ENCODE data around the gene ZNF675.
"Not testable (repeated sequence)": the region's sequence is repeated elsewhere in the genome, so short reads cannot be mapped to it uniquely, and the experiment has no call there.

Gene ZNF675

GRCh38 chr19:23686621-23687423 is at the start of gene ZNF675:
ZNF675 (minus strand) TSS chr19:23687212; CDS start chr19:23687033, 179 bp downstream.
- H3K4me3 ChIP-seq, result peak within 1 kb of the TSS; percentile 83
- in situ Hi-C loops (cut with MboI; ENCODE audit: low sequenced_read_pairs), result no loop called here

GRCh38 chr19:23730729-23731465 is 43.9 kb upstream of the ZNF675 start:
- H3K4me1 ChIP-seq; H3K36me3 ChIP-seq (replicated peaks); H3K27me3 ChIP-seq (ENCODE audit: low read depth); H3K4me3 ChIP-seq; DNase-seq (ENCODE audit: low spot score in 2 of 2); in situ Hi-C loops (cut with MboI; ENCODE audit: low sequenced_read_pairs); H3K9me3 ChIP-seq: not testable (repeated sequence)

More at GRCh38 chr19:23686621-23687423, at the start of gene ZNF675:
- Histone ChIP-seq H3K9me3 (0 out of 2 replicates have a peak, but pooled peaks cover 2% of the 10 kb centered on the region), H3K36me3 (replicated peaks) (peaks cover 10% of the 10 kb centered on the region), H3K27me3 (ENCODE audit: low read depth) (no peaks in the 10 kb centered on the region), H3K4me1 (peaks cover 3% of the 10 kb centered on the region)
- peak; percentile 86 to 93 for DNase-seq (ENCODE audit: low spot score in 2 of 2)

GRCh38 chr19:23724161-23724560 is 37.1 kb upstream of the ZNF675 start:
- DNase-seq (ENCODE audit: low spot score in 2 of 2); H3K9me3 ChIP-seq; in situ Hi-C loops (cut with MboI; ENCODE audit: low sequenced_read_pairs); H3K27me3 ChIP-seq (ENCODE audit: low read depth); H3K4me3 ChIP-seq; H3K4me1 ChIP-seq; H3K36me3 ChIP-seq (replicated peaks): not testable (repeated sequence)

GRCh38 chr19:23718802-23719201 is 31.8 kb upstream of the ZNF675 start:
- Histone ChIP-seq H3K4me1 (no peaks in the 10 kb centered on the region), H3K36me3 (replicated peaks) (no peaks in the 10 kb centered on the region), H3K9me3 (no peaks in the 10 kb centered on the region; the same call in 1 of the 2 replicates), H3K4me3 (no peak overlapping the region), H3K27me3 (ENCODE audit: low read depth) (no peaks in the 10 kb centered on the region)
- in situ Hi-C loops (cut with MboI; ENCODE audit: low sequenced_read_pairs), result no loop called here
- DNase-seq (ENCODE audit: low spot score in 2 of 2), result no peak

GRCh38 chr19:23716792-23717191 is 29.8 kb upstream of the ZNF675 start:
- no peaks in the 10 kb centered on the region for H3K9me3 ChIP-seq
- in situ Hi-C loops (cut with MboI; ENCODE audit: low sequenced_read_pairs), result no loop called here
- H3K36me3 ChIP-seq (replicated peaks), result no peaks in the 10 kb centered on the region
- no peak overlapping the region for H3K4me3 ChIP-seq
- DNase-seq (ENCODE audit: low spot score in 2 of 2), result no peak
- H3K4me1 ChIP-seq, result no peaks in the 10 kb centered on the region
- no peaks in the 10 kb centered on the region for H3K27me3 ChIP-seq (ENCODE audit: low read depth)

GRCh38 chr19:23709347-23709746 is 22.3 kb upstream of the ZNF675 start:
- H3K9me3 ChIP-seq, result no peaks in the 10 kb centered on the region
- H3K4me1 ChIP-seq, result no peaks in the 10 kb centered on the region
- no peaks in the 10 kb centered on the region for H3K27me3 ChIP-seq (ENCODE audit: low read depth)
- H3K4me3 ChIP-seq, result no peak overlapping the region
- no peaks in the 10 kb centered on the region for H3K36me3 ChIP-seq (replicated peaks)
- in situ Hi-C loops (cut with MboI; ENCODE audit: low sequenced_read_pairs), result no loop called here
- DNase-seq (ENCODE audit: low spot score in 2 of 2), result no peak

- no peak overlapping the region for H3K4me3 ChIP-seq
- H3K27me3 ChIP-seq (ENCODE audit: low read depth), result no peaks in the 10 kb centered on the region
- no peak for DNase-seq (ENCODE audit: low spot score in 2 of 2)
- H3K9me3 ChIP-seq, result no peaks in the 10 kb centered on the region
- H3K4me1 ChIP-seq, result no peaks in the 10 kb centered on the region
- no peaks in the 10 kb centered on the region for H3K36me3 ChIP-seq (replicated peaks)
- in situ Hi-C loops (cut with MboI; ENCODE audit: low sequenced_read_pairs), result no loop called here
Measured at GRCh38 chr19:23706657-23707056, 19.6 kb upstream of the ZNF675 start.

- peak in 1 of 2 experiments; percentile 18 for DNase-seq (ENCODE audit: low spot score in 2 of 2)
- in situ Hi-C loops (cut with MboI; ENCODE audit: low sequenced_read_pairs), result no loop called here
- H3K4me1 ChIP-seq, result no peaks in the 10 kb centered on the region
- H3K4me3 ChIP-seq, result no peak overlapping the region
- no peaks in the 10 kb centered on the region for H3K27me3 ChIP-seq (ENCODE audit: low read depth)
- H3K36me3 ChIP-seq (replicated peaks), result no peaks in the 10 kb centered on the region
- no peaks in the 10 kb centered on the region for H3K9me3 ChIP-seq
Measured at GRCh38 chr19:23699521-23699860, 12.5 kb upstream of the ZNF675 start.

GRCh38 chr19:23698711-23699520 is 11.9 kb upstream of the ZNF675 start:
- H3K9me3 ChIP-seq, result no peaks in the 10 kb centered on the region
- H3K36me3 ChIP-seq (replicated peaks), result no peaks in the 10 kb centered on the region
- in situ Hi-C loops (cut with MboI; ENCODE audit: low sequenced_read_pairs), result no loop called here
- H3K27me3 ChIP-seq (ENCODE audit: low read depth), result no peaks in the 10 kb centered on the region
- H3K4me3 ChIP-seq, result no peak overlapping the region
- peak in 1 of 2 experiments; percentile 17 for DNase-seq (ENCODE audit: low spot score in 2 of 2)
- no peaks in the 10 kb centered on the region for H3K4me1 ChIP-seq

GRCh38 chr19:23692937-23693336 is 5.9 kb upstream of the ZNF675 start:
- H3K4me1 ChIP-seq; H3K4me3 ChIP-seq; H3K27me3 ChIP-seq (ENCODE audit: low read depth); in situ Hi-C loops (cut with MboI; ENCODE audit: low sequenced_read_pairs); H3K36me3 ChIP-seq (replicated peaks); H3K9me3 ChIP-seq: not testable (repeated sequence)
- DNase-seq (ENCODE audit: low spot score in 2 of 2), result peak in 1 of 2 experiments; percentile 17

- Histone ChIP-seq H3K9me3 (peaks cover 10% of the 10 kb centered on the region), H3K4me3 (no peak overlapping the region), H3K4me1 (no peaks in the 10 kb centered on the region), H3K36me3 (replicated peaks) (peaks cover 3% of the 10 kb centered on the region), H3K27me3 (ENCODE audit: low read depth) (no peaks in the 10 kb centered on the region)
- in situ Hi-C loops (cut with MboI; ENCODE audit: low sequenced_read_pairs), result no loop called here
- DNase-seq (ENCODE audit: low spot score in 2 of 2), result no peak
Measured at GRCh38 chr19:23673132-23673531, 13.9 kb downstream of the ZNF675 start.

GRCh38 chr19:23668606-23669005 is 18.4 kb downstream of the ZNF675 start:
- H3K27me3 ChIP-seq (ENCODE audit: low read depth); H3K4me1 ChIP-seq; DNase-seq (ENCODE audit: low spot score in 2 of 2); H3K4me3 ChIP-seq; in situ Hi-C loops (cut with MboI; ENCODE audit: low sequenced_read_pairs); H3K9me3 ChIP-seq; H3K36me3 ChIP-seq (replicated peaks): not testable (repeated sequence)

- H3K4me3 ChIP-seq, result no peak overlapping the region
- in situ Hi-C loops (cut with MboI; ENCODE audit: low sequenced_read_pairs), result no loop called here
- no peaks in the 10 kb centered on the region for H3K27me3 ChIP-seq (ENCODE audit: low read depth)
- H3K36me3 ChIP-seq (replicated peaks), result peaks cover 20% of the 10 kb centered on the region
- H3K4me1 ChIP-seq, result no peaks in the 10 kb centered on the region
- H3K9me3 ChIP-seq, result no peaks in the 10 kb centered on the region
- DNase-seq (ENCODE audit: low spot score in 2 of 2), result no peak
Measured at GRCh38 chr19:23665651-23666410, 21.2 kb downstream of the ZNF675 start.

Data from HAP-1 (cell line).